Mesenchymal stem cell (in vitro differentiated cells and primary cell): Measurements from ENCODE around the gene RASSF9.

Experiments used
- DNase-seq: peaks from one replicate; pipeline ENCODE4 v3.0.0-alpha.2; 2013
- H2AFZ ChIP-seq: one replicate; pipeline ENCODE4 v1.6.1; 2013; ENCODE audit warnings: low read depth, mild to moderate bottlenecking, control low read depth, inconsistent platforms, low read length, moderate library complexity
- H2AK5ac ChIP-seq: 2 replicates; pipeline ENCODE4 v1.6.1; 2013; ENCODE audit warnings: low read length, moderate library complexity, mild to moderate bottlenecking, inconsistent platforms; ENCODE audit not compliant: severe bottlenecking
- H2BK120ac ChIP-seq: one replicate; pipeline ENCODE4 v1.6.1; 2013; ENCODE audit warnings: low read depth, mild to moderate bottlenecking, inconsistent platforms, low read length, moderate library complexity
- H2BK12ac ChIP-seq, 2 experiments: one replicate each; pipeline ENCODE4 v1.6.1; 2013; ENCODE audit warnings: inconsistent platforms in 2 of 2, low read length in 2 of 2, mild to moderate bottlenecking in 2 of 2, moderate library complexity in 2 of 2, control low read depth in 1 of 2
- H2BK15ac ChIP-seq: one replicate; pipeline ENCODE4 v1.6.1; 2013; ENCODE audit warnings: mild to moderate bottlenecking, low read depth, inconsistent platforms; ENCODE audit not compliant: poor library complexity, severe bottlenecking
- H2BK5ac ChIP-seq: 2 replicates; pipeline ENCODE4 v1.6.1; 2013; ENCODE audit warnings: low read depth, mild to moderate bottlenecking, low read length, control low read depth, inconsistent platforms; ENCODE audit not compliant: poor library complexity, severe bottlenecking
- H3K14ac ChIP-seq, 2 experiments: one replicate each; pipeline ENCODE4 v1.6.1; 2013; ENCODE audit warnings: inconsistent platforms in 2 of 2, low read length in 2 of 2, control low read depth in 1 of 2, mild to moderate bottlenecking in 1 of 2, moderate library complexity in 1 of 2
- H3K18ac ChIP-seq, 2 experiments: one replicate each; pipeline ENCODE4 v1.6.1; 2013; ENCODE audit warnings: inconsistent platforms in 2 of 2, low read length in 2 of 2, control low read depth in 1 of 2, low read depth in 1 of 2, mild to moderate bottlenecking in 1 of 2
- H3K23ac ChIP-seq, 2 experiments: one replicate each; pipeline ENCODE4 v1.6.1; 2013; ENCODE audit warnings: inconsistent platforms in 2 of 2, low read length in 2 of 2, mild to moderate bottlenecking in 2 of 2, moderate library complexity in 2 of 2, control low read depth in 1 of 2
- H3K27ac ChIP-seq: 2 replicates; pipeline ENCODE4 v1.5.1; 2013; ENCODE audit warnings: mild to moderate bottlenecking, moderate library complexity, low read length, control low read depth, inconsistent platforms; ENCODE audit not compliant: poor library complexity, severe bottlenecking
- H3K27me3 ChIP-seq, 2 experiments: 2 replicates each; pipeline versions ENCODE4 v1.6.1 to v1.7.0; 2013; ENCODE audit warnings: low read length in 2 of 2, mild to moderate bottlenecking in 2 of 2, moderate library complexity in 2 of 2, control low read depth in 1 of 2, inconsistent platforms in 1 of 2; ENCODE audit not compliant: control insufficient read depth in 1 of 2, insufficient read depth in 1 of 2
- H3K36me3 ChIP-seq, 2 experiments: 2 replicates each; pipeline versions ENCODE4 v1.6.1 to v1.7.0; 2013; ENCODE audit warnings: low read length in 2 of 2, control low read depth in 1 of 2, inconsistent platforms in 1 of 2, low read depth in 1 of 2, mild to moderate bottlenecking in 1 of 2; ENCODE audit not compliant: insufficient read depth in 2 of 2, control insufficient read depth in 1 of 2
- H3K4ac ChIP-seq, 2 experiments: one replicate each; pipeline ENCODE4 v1.6.1; 2013; ENCODE audit warnings: inconsistent platforms in 2 of 2, low read length in 2 of 2, mild to moderate bottlenecking in 2 of 2, moderate library complexity in 2 of 2, control low read depth in 1 of 2, low read depth in 1 of 2
- H3K4me1 ChIP-seq: 2 replicates; pipeline ENCODE4 v1.6.1; 2013; ENCODE audit warnings: low read depth, low read length, control low read depth; ENCODE audit not compliant: control insufficient read depth, insufficient read depth
- H3K4me2 ChIP-seq: 2 replicates; pipeline ENCODE4 v1.6.1; 2013; ENCODE audit warnings: low read length, mild to moderate bottlenecking, inconsistent platforms; ENCODE audit not compliant: poor library complexity, severe bottlenecking
- H3K4me3 ChIP-seq, 2 experiments: 2 replicates each; pipeline versions ENCODE4 v1.5.1 to v1.7.0; 2013; ENCODE audit warnings: low read length in 2 of 2, mild to moderate bottlenecking in 2 of 2, control low read depth in 1 of 2, low read depth in 1 of 2; ENCODE audit not compliant: insufficient read depth in 1 of 2
- H3K79me1 ChIP-seq: replicated peaks from 2 replicates; pipeline ENCODE4 v1.6.1; 2013; ENCODE audit warnings: mild to moderate bottlenecking, control low read depth, low read length, inconsistent platforms; ENCODE audit not compliant: poor library complexity, severe bottlenecking
- H3K9ac ChIP-seq: 2 replicates; pipeline ENCODE4 v1.7.0; 2013; ENCODE audit warnings: mild to moderate bottlenecking, low read length, moderate library complexity
- H3K9me3 ChIP-seq: 2 replicates; pipeline ENCODE4 v1.7.0; 2013; ENCODE audit warnings: mild to moderate bottlenecking, low read length; ENCODE audit not compliant: control insufficient read depth
- H4K8ac ChIP-seq: one replicate; pipeline ENCODE4 v1.6.1; 2013; ENCODE audit warnings: inconsistent platforms, mild to moderate bottlenecking, low read length, moderate library complexity
- H4K91ac ChIP-seq: one replicate; pipeline ENCODE4 v1.6.1; 2013; ENCODE audit warnings: mild to moderate bottlenecking, low read length, inconsistent platforms
- WGBS: methylation state at CpG from one replicate; pipeline ENCODE4 v1.1.7; 2013; ENCODE audit warnings: mixed read lengths; 5-methylcytosine and 5-hydroxymethylcytosine counted together

RASSF9 gene

DNA sequence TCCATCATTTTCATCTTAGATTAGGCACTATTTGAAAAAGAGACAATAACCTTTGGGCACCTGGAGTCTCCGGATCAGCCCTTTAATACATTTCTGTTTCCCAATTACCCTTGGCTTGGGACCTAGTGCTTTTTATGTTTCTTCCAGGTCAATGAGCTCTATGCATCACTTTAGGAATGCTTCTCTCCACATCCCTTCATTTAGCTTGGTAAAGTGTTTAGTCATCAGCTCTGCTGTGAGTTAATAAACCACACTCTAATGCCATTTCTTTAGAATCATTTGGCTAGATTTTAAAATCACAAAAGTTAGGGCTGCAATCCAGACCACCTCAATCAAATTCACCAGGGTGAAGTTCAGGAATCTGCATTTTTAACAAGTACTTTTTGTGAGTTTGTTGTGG, 41.7 kb downstream of the RASSF9 start:
- WGBS, result 87% methylated on average over 1 of the region's 1 CpG
- no peak overlapping the region for H3K4me3 ChIP-seq
- H4K8ac ChIP-seq, result no peak overlapping the region
- no peak overlapping the region for H4K91ac ChIP-seq
- no peak overlapping the region for H3K4me2 ChIP-seq
- no peak overlapping the region for H2AFZ ChIP-seq
- H2AK5ac ChIP-seq, result no peak overlapping the region
- no peak overlapping the region for H3K9ac ChIP-seq
- no peaks in the 10 kb centered on the region for H3K27me3 ChIP-seq
- no peaks in the 10 kb centered on the region for H3K9me3 ChIP-seq
- no peak overlapping the region for H2BK5ac ChIP-seq
- H3K23ac ChIP-seq, result no peak overlapping the region
- no peaks in the 10 kb centered on the region for H3K79me1 ChIP-seq
- no peak overlapping the region for H3K27ac ChIP-seq
- H3K4me1 ChIP-seq, result no peaks in the 10 kb centered on the region
- no peak overlapping the region for H2BK120ac ChIP-seq
- no peak overlapping the region for H3K14ac ChIP-seq
- H2BK12ac ChIP-seq, result no peak overlapping the region
- H2BK15ac ChIP-seq, result no peak overlapping the region
- H3K4ac ChIP-seq, result no peak overlapping the region
- H3K18ac ChIP-seq, result no peak overlapping the region
- DNase-seq, result no peak
- H3K36me3 ChIP-seq, result no peaks in the 10 kb centered on the region

DNA sequence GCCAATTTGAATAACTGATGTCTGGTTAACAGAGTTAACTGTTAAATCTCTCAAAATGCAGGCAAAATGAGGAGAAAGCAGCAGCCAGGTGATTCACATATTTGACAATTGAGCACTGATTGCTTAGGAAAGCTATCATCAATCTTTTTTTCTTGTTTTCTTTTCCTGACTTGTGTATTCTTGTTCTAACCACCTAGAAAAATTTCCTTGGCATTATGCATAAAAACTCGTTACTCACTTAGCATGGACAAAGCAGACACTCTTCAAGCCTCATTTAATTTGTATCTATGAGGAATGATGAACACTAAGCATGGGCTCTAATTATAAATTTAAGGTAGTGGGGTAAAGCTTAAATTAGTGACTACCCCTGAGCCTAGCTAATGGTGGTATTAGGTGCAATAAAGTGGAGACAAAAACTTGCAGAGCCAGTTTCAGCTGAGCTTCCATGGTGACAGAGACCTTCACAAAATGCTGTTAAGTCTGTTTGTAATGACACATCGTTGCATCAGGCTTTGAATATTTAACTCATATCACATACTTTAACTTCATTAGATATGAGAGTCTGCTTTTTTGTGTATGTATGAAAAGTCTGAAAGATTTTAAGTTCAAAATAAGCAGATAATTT, 52.0 kb downstream of the RASSF9 start:
- H3K4ac ChIP-seq, result no peak overlapping the region
- no peaks in the 10 kb centered on the region for H3K4me1 ChIP-seq
- no peak overlapping the region for H3K18ac ChIP-seq
- no CpG with 5 or more reads among the region's 2 CpGs for WGBS
- H2AFZ ChIP-seq, result no peak overlapping the region
- H3K14ac ChIP-seq, result no peak overlapping the region
- no peaks in the 10 kb centered on the region for H3K27me3 ChIP-seq
- H2BK120ac ChIP-seq, result no peak overlapping the region
- H3K9ac ChIP-seq, result no peak overlapping the region
- no peak overlapping the region for H3K27ac ChIP-seq
- no peaks in the 10 kb centered on the region for H3K9me3 ChIP-seq
- DNase-seq, result no peak
- H2AK5ac ChIP-seq, result no peak overlapping the region
- H3K79me1 ChIP-seq, result no peaks in the 10 kb centered on the region
- H3K36me3 ChIP-seq, result no peaks in the 10 kb centered on the region
- no peak overlapping the region for H2BK12ac ChIP-seq
- no peak overlapping the region for H3K23ac ChIP-seq
- H2BK5ac ChIP-seq, result no peak overlapping the region
- no peak overlapping the region for H3K4me3 ChIP-seq
- H3K4me2 ChIP-seq, result no peak overlapping the region
- no peak overlapping the region for H2BK15ac ChIP-seq
- no peak overlapping the region for H4K91ac ChIP-seq
- no peak overlapping the region for H4K8ac ChIP-seq

DNA sequence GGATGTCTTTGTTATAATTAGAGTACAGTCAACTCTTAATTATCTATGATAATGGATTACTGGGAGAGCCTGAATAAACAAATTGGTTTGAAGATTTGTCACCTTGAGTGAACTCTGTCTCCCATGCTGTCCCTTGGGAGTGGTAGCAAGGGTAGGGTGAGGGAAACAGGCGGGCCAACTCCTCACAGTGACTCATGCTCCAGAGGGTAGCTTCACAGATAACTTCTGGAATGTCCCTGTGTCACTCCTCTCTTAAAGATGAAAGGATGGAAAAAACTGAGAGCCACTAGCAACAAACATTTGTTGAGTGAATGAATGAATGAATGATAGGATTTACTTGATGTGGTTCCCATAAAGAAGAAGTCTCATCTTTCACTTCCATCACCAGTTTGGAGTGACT, 53.5 kb downstream of the RASSF9 start:
- Histone ChIP-seq H3K14ac (no peak overlapping the region), H4K8ac (no peak overlapping the region), H3K27ac (no peak overlapping the region), H3K18ac (no peak overlapping the region), H3K4me3 (no peak overlapping the region), H3K27me3 (no peaks in the 10 kb centered on the region), H2BK12ac (no peak overlapping the region), H3K79me1 (no peaks in the 10 kb centered on the region), H3K4me1 (no peaks in the 10 kb centered on the region), H3K4ac (no peak overlapping the region), H4K91ac (no peak overlapping the region), H3K36me3 (no peaks in the 10 kb centered on the region), H2BK15ac (no peak overlapping the region), H2BK5ac (no peak overlapping the region), H2AFZ (no peak overlapping the region), H2AK5ac (no peak overlapping the region), H2BK120ac (no peak overlapping the region), H3K9ac (no peak overlapping the region), H3K9me3 (no peaks in the 10 kb centered on the region), H3K4me2 (no peak overlapping the region), H3K23ac (no peak overlapping the region)
- WGBS, result 86% methylated on average over 1 of the region's 1 CpG
- DNase-seq, result no peak

DNA sequence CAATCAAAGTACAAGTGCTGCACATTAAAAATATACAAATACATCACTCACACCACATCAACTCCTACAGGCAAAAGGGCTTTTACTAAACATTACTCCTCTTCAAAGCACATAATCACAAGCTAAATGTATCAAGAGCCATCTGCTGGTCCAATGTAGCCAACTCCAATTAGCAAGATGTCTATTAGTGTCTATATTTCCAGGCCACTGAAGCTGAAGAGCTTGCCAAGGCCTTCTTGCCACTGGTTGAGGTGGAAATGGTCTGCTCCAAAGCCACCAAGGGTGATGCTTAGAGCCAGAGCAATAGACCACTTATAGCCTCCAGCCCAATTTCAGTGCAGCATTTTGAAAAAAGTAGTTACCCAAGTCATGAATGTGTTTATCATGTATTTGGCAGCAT, 54.4 kb downstream of the RASSF9 start:
- H2BK120ac ChIP-seq, result no peak overlapping the region
- no peak overlapping the region for H4K91ac ChIP-seq
- H3K4me1 ChIP-seq, result no peaks in the 10 kb centered on the region
- no peak overlapping the region for H3K4ac ChIP-seq
- H3K27ac ChIP-seq, result no peak overlapping the region
- no peak for DNase-seq
- H2BK5ac ChIP-seq, result no peak overlapping the region
- no peak overlapping the region for H3K4me3 ChIP-seq
- H4K8ac ChIP-seq, result no peak overlapping the region
- H3K9me3 ChIP-seq, result no peaks in the 10 kb centered on the region
- no peak overlapping the region for H3K9ac ChIP-seq
- H3K36me3 ChIP-seq, result no peaks in the 10 kb centered on the region
- no peaks in the 10 kb centered on the region for H3K79me1 ChIP-seq
- H3K4me2 ChIP-seq, result no peak overlapping the region
- H3K18ac ChIP-seq, result no peak overlapping the region
- no peak overlapping the region for H2BK12ac ChIP-seq
- no peak overlapping the region for H3K14ac ChIP-seq
- H2AFZ ChIP-seq, result no peak overlapping the region
- H3K23ac ChIP-seq, result no peak overlapping the region
- no peaks in the 10 kb centered on the region for H3K27me3 ChIP-seq
- no peak overlapping the region for H2BK15ac ChIP-seq
- H2AK5ac ChIP-seq, result no peak overlapping the region
